GM21390 (cell line): ENCODE measurements around the gene ACAD11.
"Not testable (repeated sequence)": the region's sequence is repeated elsewhere in the genome, so short reads cannot be mapped to it uniquely, and the experiment has no call there.

Experiments used
- ATAC-seq: cut with Tn5 transposase; IDR thresholded peaks from one replicate; pipeline ENCODE4 v1.9.1; 2021; ENCODE audit not compliant: unreplicated experiment

ACAD11 gene

GRCh38 chr3:132650153-132650552 is 9.5 kb downstream of the ACAD11 start:
- no peak for ATAC-seq

- ATAC-seq, result no peak
Observed at GRCh38 chr3:132645058-132645457, 14.6 kb downstream of the ACAD11 start.

GRCh38 chr3:132643366-132643765 is 16.2 kb downstream of the ACAD11 start:
- no peak for ATAC-seq

- no peak for ATAC-seq
Observed at GRCh38 chr3:132642539-132642847, 17.1 kb downstream of the ACAD11 start.

- no peak for ATAC-seq
Observed at GRCh38 chr3:132641837-132642538, 17.6 kb downstream of the ACAD11 start.

GRCh38 chr3:132641427-132641826 is 18.2 kb downstream of the ACAD11 start:
- not testable (repeated sequence) for ATAC-seq

GRCh38 chr3:132638706-132639105 is 20.9 kb downstream of the ACAD11 start:
- ATAC-seq, result no peak

- ATAC-seq, result no peak
Observed at GRCh38 chr3:132637590-132637989, 22.0 kb downstream of the ACAD11 start.

GRCh38 chr3:132635052-132635451 is 24.6 kb downstream of the ACAD11 start:
- ATAC-seq, result no peak

GRCh38 chr3:132630612-132631011 is 29.0 kb downstream of the ACAD11 start:
- ATAC-seq, result no peak

- ATAC-seq, result no peak
Observed at GRCh38 chr3:132629928-132630327, 29.7 kb downstream of the ACAD11 start.

- no peak for ATAC-seq
Observed at GRCh38 chr3:132628157-132628556, 31.5 kb downstream of the ACAD11 start.

- no peak for ATAC-seq
Observed at GRCh38 chr3:132626955-132627354, 32.7 kb downstream of the ACAD11 start.

- ATAC-seq, result peak; percentile 87
Observed at GRCh38 chr3:132625613-132626012, 34.0 kb downstream of the ACAD11 start.

GRCh38 chr3:132624790-132625189 is 34.8 kb downstream of the ACAD11 start:
- no peak for ATAC-seq

GRCh38 chr3:132623646-132624045 is 36.0 kb downstream of the ACAD11 start:
- no peak for ATAC-seq

- no peak for ATAC-seq
Observed at GRCh38 chr3:132622761-132623160, 36.8 kb downstream of the ACAD11 start.

GRCh38 chr3:132622148-132622547 is 37.5 kb downstream of the ACAD11 start:
- no peak for ATAC-seq

GRCh38 chr3:132616780-132617179 is 42.8 kb downstream of the ACAD11 start:
- ATAC-seq, result no peak

- no peak for ATAC-seq
Observed at GRCh38 chr3:132615881-132616280, 43.7 kb downstream of the ACAD11 start.

GRCh38 chr3:132615301-132615700 is 44.3 kb downstream of the ACAD11 start:
- ATAC-seq, result not testable (repeated sequence)

GRCh38 chr3:132606620-132607019 is 53.0 kb downstream of the ACAD11 start:
- ATAC-seq, result not testable (repeated sequence)

GRCh38 chr3:132606085-132606484 is 53.5 kb downstream of the ACAD11 start:
- ATAC-seq, result no peak
